Measurements from ENCODE around the gene LRRC14B.

The LRRC14B gene

DNA sequence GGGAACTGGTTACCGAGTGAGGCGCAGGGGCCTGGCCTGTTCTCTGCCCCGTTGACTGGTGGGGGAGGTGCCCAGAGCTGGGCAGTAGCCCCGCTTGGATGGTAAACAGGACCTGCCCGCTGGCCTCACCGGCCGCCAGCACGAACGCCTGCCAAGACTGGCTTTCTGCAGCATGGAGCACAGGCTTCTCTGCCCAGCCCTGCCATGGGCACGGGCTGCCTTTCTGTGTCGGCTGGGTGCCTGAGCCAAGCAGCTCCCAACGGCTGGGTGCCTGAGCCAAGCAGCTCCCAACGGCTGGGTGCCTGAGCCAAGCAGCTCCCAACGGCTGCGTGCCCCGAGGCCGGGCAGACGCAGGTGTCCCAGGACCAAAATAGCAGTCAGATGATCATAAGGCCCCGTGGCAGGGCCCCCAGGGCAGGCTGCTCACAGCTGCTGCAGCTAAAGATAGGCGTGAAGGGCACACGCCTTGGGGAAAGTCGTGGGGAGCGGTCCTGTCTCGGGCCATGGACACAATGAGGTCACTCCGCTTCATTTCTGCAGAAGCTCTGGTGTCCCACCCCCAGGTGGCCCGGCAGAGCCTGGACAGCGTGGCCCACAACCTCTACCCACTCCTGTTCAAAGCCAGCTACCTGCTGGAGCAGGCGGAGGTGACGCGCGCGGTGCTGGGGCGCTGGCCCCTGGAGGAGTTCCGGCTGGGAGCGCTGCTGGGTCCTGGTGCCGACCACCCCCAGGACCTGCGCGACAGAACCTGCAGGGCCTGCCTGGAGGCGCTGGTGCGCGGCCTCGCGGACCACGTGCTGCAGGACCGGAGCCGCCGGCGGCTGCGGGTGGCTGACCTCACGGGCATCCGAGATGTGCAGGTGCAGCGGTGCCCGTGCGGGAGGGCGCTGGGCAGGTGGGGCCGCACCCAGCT, at the start of gene LRRC14B:
TSS of gene LRRC14B (plus strand) at position 460 of the 913 bp plus-strand sequence. CDS start at position 504, 44 bp downstream.
- DNase-seq (ENCODE audit: low read depth), result no peak

DNA sequence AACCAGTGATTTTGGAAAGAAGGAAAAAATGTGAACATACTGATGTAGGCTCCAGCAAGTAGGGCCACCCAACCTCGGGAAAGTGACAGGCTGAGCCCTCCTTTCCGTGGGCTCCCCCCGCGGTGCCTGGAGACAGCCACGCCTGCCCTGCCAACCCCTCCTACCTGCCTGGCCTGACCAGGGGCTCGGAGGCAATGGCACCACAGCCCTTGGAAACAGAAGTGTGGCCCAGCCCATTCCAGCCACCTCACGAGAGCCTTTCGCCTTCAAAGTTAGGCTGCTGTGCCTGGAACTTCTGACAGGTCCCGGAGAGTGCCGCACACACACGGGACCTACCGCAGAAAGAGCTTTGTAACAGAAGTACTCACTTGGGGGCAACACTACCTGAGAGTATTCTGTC, 49.5 kb upstream of the LRRC14B start:
- DNase-seq (ENCODE audit: low read depth), result no peak

DNA sequence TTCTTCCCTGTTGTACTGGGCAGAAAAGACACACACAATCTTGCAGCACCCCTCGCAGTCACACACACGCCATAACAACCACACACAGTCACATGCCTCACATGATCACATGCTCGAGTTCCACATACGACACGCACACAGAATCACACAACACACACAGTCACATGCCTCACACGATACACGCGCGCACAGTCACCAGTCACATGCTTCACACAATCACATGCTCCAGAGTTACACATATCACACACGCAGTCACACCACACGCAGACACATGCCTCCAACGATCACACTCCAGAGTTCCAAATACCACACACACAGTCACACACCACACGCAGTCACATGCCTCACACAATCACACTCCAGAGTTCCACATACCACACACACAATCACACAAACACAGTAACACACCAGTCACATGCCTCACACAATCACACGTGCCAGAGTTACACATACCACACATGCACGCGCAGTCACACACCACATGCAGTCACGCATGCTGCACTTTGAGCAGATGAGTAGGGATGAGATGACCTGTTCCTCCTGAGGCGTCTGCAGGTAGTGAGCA, 49.0 kb upstream of the LRRC14B start:
- no peak for DNase-seq (ENCODE audit: low read depth)

DNA sequence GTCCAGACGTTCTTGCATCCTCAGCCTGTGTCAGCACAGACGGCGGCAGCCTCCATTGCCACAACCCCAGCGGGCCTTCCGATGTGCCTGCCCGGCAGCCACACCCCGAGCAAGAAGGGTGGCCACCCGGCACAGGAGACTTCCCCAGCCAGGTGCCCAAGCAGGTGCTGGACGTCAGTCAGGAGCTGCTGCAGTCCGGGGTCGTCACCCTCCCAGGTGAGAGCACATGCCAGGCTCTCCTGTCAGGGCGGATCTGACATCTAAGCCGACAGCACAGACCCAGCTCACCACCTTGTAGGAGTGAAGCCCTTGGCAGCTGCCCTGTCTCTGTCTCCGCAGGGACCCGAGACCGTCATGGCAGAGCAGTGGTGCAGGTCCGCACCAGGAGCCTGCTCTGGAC, 48.3 kb upstream of the LRRC14B start:
- DNase-seq (ENCODE audit: low read depth), result no peak

DNA sequence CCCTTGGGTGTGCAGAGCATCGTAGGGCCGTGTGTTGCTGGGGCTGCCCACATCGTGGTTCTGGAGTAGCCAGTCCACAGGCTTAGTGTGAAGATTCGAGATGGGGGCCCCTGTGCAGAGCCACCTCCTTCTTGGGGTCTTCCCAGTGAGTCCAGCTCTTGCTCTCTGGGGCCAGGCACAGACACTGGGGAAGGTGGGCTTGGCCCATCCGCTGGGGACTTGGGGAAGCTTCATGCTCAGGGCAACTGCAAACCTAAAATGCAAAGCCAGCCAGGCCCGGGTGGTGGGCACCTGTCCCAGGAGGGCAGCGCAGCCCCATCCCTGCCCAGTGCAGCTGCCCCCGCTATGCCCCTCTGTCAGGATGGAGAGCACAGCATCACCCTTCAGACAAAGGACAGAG, 46.4 kb upstream of the LRRC14B start:
- DNase-seq (ENCODE audit: low read depth), result no peak

DNA sequence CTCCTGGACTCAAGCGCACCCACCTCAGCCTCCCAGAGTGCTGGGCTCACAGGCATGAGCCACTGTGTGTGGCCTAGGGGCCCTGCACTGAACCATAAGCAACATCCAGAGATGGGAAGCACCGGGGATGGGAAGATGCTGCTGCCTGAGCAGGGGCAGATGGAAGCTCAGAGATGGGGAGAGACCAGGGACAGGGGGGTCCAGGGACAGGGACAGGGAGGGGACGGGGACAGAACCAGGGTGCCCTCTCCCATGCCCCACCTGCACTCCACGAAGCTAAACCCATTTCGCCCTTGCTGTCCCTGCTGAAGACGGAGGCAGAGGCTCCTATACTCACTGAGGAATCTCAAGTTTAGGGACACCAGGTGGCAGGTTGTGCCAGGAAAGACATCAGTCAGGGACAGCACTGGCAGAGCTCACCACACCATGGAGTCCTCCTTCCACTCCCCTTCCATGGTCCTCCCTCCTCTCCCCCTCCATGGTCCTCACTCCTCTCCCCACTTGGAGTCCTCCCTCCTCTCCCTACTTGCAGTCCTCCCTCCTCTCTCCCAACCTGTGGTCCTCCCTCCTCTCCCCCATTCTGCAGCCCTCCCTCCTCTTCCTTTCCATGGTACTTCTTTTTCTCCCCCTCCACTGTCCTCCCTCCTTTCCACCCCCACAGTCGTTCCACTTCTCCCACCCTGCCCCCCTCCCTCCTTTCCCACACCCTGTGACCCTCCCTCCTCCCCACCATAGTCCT, 45.5 kb upstream of the LRRC14B start:
- DNase-seq (ENCODE audit: low read depth), result no peak

DNA sequence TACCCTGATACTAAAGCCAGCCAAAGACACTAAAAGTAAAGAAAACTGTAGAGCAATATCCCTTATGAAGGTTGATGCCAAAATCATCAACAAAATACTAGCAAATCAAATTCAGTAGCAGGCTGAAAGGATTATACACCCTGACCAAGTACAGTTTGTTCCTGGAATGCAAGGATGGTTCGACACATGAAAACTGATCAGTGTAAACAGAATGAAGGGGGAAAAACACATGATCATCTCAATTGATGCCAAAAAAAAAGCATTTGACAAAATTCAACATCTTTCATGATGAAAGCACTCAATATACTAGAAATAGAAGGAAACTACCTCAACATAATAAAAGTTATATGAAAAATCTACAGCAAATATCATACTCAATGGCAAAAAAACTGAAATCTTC, 43.5 kb upstream of the LRRC14B start:
- DNase-seq (ENCODE audit: low read depth), result no peak

DNA sequence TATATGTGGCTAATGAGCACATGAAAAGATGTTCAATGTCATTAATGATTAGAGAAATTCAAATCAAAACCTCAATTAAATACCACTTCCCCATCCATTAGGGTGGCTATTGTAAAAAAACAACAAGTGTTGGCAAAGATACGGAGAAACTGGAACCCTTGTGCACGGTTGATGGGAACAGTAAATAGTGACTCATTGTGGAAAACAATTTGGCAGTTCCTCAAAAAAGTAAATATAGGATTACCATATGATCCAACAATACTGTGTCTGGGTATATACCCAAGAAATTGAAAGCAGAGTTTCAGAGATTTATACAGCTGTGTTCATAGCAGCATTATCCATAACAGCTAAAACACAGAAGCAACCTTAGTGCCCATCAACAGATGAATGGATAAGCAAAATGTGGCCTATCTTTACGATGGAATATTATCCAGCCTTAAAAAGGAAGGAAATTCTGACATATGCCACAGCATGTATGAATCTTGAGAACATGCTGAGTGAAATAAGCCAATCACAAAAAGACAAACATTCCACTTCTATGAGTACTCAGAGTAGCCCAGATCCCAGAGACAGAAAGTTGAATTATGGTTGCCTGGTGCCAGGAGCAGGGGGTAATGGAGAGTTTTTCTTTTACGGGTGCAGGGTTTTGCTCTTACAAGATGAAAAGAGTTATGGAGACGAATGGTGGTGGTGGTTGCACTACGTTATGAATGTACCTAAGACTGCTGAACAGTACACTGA, 41.4 kb upstream of the LRRC14B start:
- no peak for DNase-seq (ENCODE audit: low read depth)

DNA sequence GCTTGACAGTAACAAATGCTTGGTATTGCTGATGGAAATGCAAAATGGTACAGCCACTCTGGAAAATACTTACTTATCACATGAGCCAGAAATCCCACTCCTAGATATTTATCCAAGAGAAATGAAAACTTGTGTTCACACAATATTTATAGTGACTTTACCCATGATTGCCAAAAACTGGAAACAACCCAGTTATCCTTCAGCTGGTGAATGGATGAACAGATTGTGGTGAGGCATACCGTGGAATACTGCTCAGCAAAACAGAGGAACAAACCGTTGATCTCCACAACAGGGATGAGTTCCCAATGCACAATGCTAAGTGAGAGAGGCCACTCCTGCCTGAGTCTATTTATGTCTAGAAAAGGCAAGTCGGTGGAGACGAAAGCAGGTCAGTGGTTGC, 40.5 kb upstream of the LRRC14B start:
- no peak for DNase-seq (ENCODE audit: low read depth)

DNA sequence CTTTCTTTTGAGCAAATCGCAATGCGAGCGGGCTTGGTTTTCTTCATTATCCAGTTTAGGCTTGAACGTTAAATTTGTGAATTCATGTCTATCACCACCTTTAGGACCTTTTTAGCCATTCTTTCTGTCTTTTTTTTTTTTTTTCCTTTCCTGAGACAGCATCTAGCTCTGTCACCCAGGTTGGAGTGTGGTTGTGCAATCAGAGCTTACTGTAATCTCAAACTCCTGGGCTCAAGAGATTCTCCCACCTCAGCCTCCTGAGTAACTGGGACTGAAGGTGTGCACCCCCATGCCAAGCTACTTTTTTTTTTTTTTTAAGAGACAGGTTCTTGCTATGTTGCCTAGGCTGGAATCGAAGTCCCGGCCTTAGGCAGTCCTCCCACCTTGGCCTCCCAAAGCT, 39.2 kb upstream of the LRRC14B start:
- no peak for DNase-seq (ENCODE audit: low read depth)

DNA sequence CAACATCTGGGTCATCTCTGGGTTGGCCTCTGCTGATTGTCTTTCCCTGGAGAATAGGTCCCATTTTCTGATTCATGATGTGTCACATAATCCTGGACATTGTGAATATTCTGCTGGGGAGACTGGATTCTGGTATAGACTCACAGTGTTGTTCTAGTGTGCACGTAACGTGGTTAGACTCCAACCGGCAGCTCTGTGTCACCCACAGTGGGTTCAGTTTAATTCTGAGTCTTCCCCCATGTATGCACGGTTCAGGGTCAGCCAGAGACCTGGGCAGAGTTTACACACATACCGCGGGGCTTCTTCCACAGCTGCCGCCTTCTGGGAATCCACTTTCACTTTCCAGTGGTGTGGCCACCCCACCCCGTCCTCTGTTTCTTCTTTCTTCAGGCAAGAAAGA, 38.0 kb upstream of the LRRC14B start:
- DNase-seq (ENCODE audit: low read depth), result no peak

DNA sequence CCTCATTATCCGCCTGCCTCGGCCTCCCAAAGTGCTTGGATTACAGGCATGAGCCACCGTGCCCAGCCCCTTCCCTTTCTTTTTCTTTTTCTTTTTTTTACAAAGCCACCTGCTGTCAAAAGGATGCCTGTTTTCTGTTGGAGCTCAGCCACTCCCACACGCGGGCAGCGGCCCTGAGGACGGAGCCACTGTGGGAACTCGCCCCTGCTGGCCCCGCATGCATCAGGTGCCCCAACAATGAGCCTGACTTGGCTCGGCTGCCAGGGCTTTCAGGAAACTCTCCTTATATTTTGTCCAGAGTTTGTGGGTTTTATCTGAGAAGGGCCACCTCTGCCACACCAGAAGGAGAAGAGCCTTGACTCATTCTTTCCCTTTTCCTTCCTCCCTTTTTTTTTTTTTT, 37.1 kb upstream of the LRRC14B start:
- no peak for DNase-seq (ENCODE audit: low read depth)

DNA sequence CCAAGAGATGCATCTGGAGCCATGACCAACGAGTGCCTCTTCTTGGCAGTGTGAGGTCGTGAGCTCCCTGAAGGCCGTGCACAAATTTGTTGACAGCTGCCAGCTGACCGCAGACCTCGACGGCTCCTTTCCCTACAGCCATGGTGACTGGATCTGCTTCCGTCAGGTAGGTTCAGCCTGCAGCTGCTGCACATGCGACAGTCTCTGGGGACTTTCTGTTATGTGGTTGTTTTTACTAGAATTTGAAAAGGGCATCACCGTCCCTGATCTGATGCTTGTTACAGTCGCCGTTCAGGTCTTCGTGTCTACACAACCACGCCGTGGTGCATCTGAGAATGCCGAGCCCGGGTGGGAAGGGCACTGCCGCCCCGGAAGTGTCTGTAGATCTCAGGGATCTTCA, 36.5 kb upstream of the LRRC14B start:
- DNase-seq (ENCODE audit: low read depth), result no peak

DNA sequence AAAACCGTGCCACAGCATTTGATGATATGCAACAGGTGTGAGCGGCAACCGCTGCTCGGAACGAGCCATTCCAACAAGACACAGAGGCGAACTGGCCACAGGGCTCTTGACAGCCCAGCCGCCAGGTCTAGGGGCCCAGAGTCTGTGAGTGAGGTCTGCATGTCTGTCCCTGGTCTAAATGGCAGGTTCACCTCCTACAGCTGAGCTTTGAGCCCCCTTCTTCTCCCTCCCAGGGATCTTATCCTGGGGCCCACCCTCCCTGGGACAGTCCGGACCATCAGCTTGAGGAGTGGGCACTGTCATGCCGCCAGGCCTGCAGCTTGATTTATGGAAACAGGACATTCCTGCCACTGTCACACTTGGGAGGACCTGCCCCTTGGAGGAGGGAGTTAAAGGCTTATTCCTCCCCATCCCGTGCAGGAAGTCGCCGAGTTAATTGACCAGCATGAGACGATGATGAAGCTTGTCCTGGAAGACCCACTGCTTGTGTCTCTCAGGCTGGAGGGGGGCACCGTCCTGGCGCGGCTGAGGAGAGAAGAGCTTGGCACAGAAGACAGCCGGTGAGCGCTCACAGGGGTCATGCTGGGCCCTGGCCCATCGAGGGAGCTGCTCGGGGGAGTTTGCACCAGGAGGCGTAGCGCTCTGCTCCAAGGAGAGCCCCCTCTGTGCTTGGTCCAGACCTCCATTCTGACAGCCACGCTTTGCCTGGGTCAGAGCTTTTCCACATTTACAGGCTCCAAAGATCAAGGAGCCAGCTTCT, 35.5 kb upstream of the LRRC14B start:
- no peak for DNase-seq (ENCODE audit: low read depth)

DNA sequence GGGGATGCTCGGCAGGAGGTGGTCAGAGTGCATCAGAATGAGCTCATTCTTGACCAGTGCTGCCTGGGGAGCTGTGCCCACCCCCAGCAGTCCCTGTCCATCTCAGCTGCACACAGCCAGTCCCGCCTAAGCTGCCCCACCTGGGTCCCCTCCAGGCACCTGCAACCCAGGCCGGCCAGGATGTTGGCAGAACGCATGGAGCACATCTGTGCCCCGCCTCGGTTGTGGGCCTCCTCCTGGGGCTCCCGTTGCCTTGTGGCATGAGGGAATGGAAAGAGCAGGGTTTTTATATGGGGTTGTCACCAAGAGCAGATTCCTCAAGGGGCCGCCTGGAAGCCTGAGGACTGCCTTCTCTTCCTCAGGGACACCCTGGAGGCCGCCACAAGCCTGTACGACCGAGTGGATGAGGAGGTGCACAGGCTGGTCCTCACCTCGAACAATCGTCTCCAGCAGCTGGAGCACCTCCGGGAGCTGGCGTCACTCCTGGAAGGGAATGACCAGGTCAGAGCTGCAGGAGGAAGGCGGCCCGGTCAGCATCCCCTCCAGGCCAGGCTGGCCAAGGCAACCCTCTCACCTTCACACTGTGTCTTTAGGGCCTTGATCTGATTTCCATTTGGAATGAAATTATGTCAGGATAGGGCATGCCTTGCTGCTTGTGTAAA, 34.8 kb upstream of the LRRC14B start:
- no peak for DNase-seq (ENCODE audit: low read depth)

DNA sequence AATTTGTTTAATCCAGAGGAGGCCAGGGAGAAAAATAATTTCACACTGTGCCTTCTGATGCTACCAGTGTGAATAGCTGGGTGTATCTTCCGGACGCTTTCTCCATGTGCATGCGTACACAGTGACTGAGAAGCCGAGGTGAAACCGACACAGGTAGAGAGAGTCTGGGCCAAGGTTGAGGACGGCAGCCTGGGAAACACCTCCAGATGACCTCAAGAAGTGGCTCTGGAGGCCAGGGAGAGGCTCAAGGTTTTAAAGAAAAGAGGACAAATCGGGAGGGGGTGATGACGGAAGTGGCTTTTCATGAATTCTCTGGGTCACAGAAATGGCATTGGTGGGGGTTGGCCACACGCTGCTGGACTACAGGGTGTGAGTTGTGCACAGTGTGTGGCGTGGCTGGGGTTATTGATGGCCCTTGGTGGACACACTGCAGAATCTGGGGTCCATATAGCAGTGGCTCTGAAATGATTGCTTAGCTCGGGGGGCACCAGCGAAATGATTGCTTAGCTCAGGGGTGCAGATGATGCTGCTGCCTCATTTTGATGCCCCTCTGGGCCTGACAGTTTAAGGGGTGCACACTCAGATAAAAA, 34.1 kb upstream of the LRRC14B start:
- DNase-seq (ENCODE audit: low read depth), result no peak

DNA sequence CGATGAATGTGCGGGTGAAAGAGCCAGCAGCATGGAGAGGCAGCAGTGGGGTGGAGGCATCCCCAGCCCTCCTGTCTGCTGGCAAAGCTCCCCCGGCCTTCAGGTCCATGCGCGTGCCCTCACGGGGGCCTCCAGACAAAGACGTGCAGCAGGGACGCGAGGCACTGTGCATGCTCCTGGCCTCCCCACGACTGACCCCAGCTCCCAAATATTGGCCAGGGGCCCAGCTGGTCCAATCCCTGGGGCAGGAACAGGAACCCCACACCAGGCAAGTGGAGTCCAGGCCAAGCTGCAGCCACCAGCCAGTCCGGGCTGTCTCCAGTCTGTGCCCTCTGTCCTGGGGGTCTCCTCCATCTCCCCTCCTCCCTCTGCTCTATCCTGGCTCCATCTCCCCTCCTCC, 33.5 kb upstream of the LRRC14B start:
- no peak for DNase-seq (ENCODE audit: low read depth)

DNA sequence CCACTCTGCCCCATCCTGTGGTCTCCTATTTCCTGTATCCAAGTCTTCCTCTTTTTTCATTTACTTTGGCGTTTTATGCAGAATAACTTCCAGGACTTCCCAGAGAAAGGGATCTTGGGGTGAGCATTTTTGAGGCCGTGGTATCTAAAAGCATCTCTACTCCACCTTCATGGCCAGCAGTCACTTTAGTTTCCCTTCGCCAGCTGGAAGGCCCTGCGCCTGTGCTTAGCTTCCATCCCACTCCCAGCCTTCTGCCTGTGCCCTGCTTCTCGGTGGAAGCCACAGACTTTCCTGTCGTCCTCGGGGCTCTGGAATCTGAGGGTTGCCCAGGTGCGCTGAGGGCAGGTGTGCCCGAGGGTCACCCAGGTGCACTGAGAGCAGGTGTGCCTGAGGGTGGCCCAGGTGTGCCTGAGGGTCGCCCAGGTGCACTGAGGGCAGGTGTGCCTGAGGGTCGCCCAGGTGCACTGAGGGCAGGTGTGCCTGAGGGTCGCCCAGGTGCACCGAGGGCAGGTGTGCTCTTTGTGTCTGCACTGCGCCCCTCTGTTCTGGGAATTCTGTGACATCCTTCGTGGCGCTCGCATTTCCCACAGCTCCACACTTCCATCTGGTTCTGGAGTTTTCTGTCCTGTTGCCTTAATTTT, 32.4 kb upstream of the LRRC14B start:
- DNase-seq (ENCODE audit: low read depth), result no peak

DNA sequence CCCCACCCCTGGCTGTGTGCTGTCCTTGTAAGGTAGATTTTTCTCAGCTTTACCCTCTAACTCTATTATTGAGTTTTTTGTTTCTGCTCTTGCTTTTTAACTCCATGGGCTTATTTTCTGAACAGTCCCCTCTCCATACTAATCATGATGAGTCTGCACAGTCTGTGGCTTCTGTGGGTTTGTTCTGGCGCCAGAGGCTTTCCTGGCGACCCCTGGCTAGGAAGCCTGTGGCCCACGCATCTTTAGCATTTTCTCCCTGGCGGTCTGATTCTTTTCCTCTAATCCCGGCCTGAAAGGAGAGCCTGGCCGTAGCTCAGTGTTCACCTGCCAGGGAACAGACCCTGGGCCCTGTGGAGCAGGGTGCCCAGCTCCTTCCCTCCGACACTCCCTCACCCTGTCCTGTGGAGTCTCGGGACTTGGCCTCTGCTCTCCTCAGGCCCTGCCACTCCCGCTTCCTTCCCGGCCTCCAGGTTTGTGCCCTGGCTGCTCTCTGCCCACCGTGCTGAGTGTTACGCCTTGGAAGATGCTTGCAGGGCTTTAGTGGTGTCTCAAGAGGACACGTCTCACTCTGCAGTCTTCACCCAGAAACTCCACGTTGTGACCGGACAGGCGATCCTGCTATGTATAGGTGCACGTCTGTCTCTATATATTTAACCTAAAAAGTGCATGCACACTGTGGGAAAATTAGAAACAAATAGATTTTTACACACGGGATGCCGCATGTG, 31.7 kb upstream of the LRRC14B start:
- DNase-seq (ENCODE audit: low read depth), result no peak

DNA sequence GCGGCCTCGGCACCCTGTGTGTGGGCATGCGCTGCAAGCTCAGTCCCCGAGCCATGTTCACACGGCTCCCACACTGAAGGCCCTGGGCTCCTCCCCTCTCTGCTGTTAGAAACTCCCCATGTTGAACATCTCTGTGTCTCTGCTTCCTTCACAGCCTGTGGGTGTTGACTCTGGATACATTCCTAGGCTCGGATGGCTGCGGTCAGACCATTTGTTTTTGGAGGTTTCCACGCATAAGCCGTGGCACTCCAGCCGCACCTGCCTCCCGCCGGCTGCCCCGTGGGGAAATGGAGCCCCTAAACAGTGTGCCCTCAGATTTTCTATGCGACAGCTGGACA, 31.2 kb upstream of the LRRC14B start:
- no peak for DNase-seq (ENCODE audit: low read depth)
